Loucy (cell line): ENCODE data around the gene IGF2R.

Experiments
- H2AFZ ChIP-seq: fragments of 200-600 bp; sonication (generic); 2 replicates; pipeline ENCODE4 v1.6.0; 2016; ENCODE audit warnings: antibody characterized with exemption, mild to moderate bottlenecking, low read length, moderate library complexity
- H3F3A ChIP-seq: fragments of 200-600 bp; 2 replicates; pipeline ENCODE4 v1.6.0; 2016; ENCODE audit warnings: antibody characterized with exemption, low read depth, mild to moderate bottlenecking
- H3K27me3 ChIP-seq: fragments of 200-600 bp; sonication (generic); 2 replicates; pipeline ENCODE4 v1.6.1; 2014; ENCODE audit warnings: low read length, mild to moderate bottlenecking; ENCODE audit not compliant: insufficient read depth, poor library complexity, severe bottlenecking
- H3K36me3 ChIP-seq: fragments of 200-600 bp; sonication (generic); 2 replicates; pipeline ENCODE4 v1.6.1; 2016; ENCODE audit warnings: low read length; ENCODE audit not compliant: insufficient read depth
- H3K4me1 ChIP-seq: fragments of 200-600 bp; sonication (generic); 2 replicates; pipeline ENCODE4 v1.5.1; 2014; ENCODE audit warnings: low read length, mild to moderate bottlenecking; ENCODE audit not compliant: insufficient read depth, poor library complexity, severe bottlenecking
- H3K4me2 ChIP-seq: fragments of 200-600 bp; sonication (generic); 2 replicates; pipeline ENCODE4 v1.6.0; 2014; ENCODE audit warnings: antibody characterized with exemption, low read length, low read depth, mild to moderate bottlenecking; ENCODE audit not compliant: poor library complexity, severe bottlenecking
- H3K4me3 ChIP-seq: fragments of 200-600 bp; sonication (generic); 2 replicates; pipeline ENCODE4 v1.5.1; 2014; ENCODE audit warnings: low read length, mild to moderate bottlenecking, mixed read lengths; ENCODE audit not compliant: poor library complexity, severe bottlenecking
- H3K79me2 ChIP-seq: fragments of 200-600 bp; sonication (generic); 2 replicates; pipeline ENCODE4 v1.6.1; 2014; ENCODE audit warnings: low read length; ENCODE audit not compliant: insufficient read depth
- H3K9ac ChIP-seq: fragments of 200-600 bp; sonication (generic); 2 replicates; pipeline ENCODE4 v1.6.0; 2014; ENCODE audit warnings: mild to moderate bottlenecking, low read depth, low read length, moderate library complexity; ENCODE audit not compliant: poor library complexity, severe bottlenecking
- H3K9me2 ChIP-seq: fragments of 200-600 bp; sonication (generic); replicated peaks from 2 replicates; pipeline ENCODE4 v1.6.1; 2016; ENCODE audit warnings: low read depth, low read length, mixed read lengths
- H3K9me3 ChIP-seq: fragments of 200-600 bp; sonication (generic); 2 replicates; pipeline ENCODE4 v1.6.1; 2014; ENCODE audit warnings: mild to moderate bottlenecking, antibody characterized with exemption, low read length, low read depth; ENCODE audit not compliant: insufficient read depth
- H4K20me1 ChIP-seq: fragments of 200-600 bp; sonication (generic); 2 replicates; pipeline ENCODE4 v1.6.0; 2014; ENCODE audit warnings: antibody characterized with exemption, low read length, mild to moderate bottlenecking; ENCODE audit not compliant: insufficient read depth, poor library complexity, severe bottlenecking
- EZH2phosphoT487 ChIP-seq: fragments of 200-600 bp; IDR thresholded peaks from 2 replicates; pipeline ENCODE4 v1.6.1; 2018; ENCODE audit warnings: antibody characterized with exemption, mild to moderate bottlenecking, moderate library complexity, borderline replicate concordance
- TF ChIP-seq, protein P1 (sequence below): fragments of 200-600 bp; sonication (generic); conservative IDR thresholded peaks from 2 replicates; pipeline ENCODE4 v1.5.1; 2014; ENCODE audit warnings: mild to moderate bottlenecking, antibody characterized with exemption, low read length

The IGF2R gene

DNA sequence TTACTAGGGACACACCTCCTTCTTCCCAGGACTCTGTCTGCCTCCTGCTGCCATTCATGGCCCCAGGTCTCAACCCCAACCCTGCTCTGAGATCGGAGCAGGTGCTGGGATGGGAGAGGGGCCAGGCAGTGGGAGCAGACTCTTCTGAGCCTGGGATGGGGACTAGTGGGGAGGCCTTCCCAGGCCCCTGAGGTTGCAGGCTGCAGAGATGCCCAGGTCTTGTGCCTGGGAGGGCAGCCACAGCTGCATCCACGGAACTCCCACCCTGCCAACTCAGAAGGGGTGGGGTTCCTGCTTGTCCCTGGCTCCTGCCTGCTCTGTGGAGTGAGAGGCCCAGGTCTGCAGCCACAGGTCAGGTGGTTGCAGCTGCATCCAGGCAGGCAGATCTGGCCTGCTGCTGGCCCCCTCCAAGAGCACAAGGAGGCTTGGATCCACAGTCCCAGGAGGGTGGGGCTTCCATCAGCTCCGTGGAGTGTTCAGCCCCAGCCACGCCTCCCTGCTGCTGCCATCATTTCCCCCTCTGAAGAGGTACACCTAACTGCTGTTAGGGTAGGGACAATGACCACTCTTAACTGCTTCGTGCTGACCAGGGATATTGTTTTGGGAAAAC is 149.8 kb downstream of the IGF2R start:
- Histone ChIP-seq H3K79me2 (no peaks in the 10 kb centered on the region), H3F3A (no peaks in the 10 kb centered on the region)
- no peak for TF ChIP-seq EZH2phosphoT487
- TF ChIP-seq, protein P1, sequence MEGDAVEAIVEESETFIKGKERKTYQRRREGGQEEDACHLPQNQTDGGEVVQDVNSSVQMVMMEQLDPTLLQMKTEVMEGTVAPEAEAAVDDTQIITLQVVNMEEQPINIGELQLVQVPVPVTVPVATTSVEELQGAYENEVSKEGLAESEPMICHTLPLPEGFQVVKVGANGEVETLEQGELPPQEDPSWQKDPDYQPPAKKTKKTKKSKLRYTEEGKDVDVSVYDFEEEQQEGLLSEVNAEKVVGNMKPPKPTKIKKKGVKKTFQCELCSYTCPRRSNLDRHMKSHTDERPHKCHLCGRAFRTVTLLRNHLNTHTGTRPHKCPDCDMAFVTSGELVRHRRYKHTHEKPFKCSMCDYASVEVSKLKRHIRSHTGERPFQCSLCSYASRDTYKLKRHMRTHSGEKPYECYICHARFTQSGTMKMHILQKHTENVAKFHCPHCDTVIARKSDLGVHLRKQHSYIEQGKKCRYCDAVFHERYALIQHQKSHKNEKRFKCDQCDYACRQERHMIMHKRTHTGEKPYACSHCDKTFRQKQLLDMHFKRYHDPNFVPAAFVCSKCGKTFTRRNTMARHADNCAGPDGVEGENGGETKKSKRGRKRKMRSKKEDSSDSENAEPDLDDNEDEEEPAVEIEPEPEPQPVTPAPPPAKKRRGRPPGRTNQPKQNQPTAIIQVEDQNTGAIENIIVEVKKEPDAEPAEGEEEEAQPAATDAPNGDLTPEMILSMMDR, result no peak

DNA sequence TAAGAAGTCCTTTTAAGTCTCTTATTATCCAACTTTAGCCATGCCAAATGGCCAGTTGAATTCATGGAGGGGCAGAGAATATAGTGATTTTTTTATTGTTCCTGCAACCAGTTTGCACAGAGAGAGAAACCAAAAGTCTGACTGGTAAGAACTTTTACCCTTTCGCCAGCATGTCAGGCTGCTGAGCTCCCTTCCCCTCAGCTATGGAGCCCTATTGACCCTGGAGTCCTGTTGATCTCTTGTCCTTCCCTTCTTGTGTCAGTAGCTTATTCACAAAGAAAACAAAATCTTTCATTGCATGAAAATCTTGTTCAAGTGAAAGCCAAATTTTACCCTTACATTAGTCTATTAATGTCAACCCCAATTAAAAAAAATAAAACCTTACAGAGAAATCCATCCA is 151.2 kb downstream of the IGF2R start:
- Histone ChIP-seq H2AFZ (no peak overlapping the region), H3K27me3 (no peaks in the 10 kb centered on the region), H3K9me3 (peaks cover 9% of the 10 kb centered on the region; the same call in 1 of the 2 replicates), H3K4me2 (no peak overlapping the region), H3K36me3 (no peaks in the 10 kb centered on the region), H3K4me3 (no peak overlapping the region), H4K20me1 (no peaks in the 10 kb centered on the region), H3K79me2 (no peaks in the 10 kb centered on the region), H3K9me2 (no peaks in the 10 kb centered on the region), H3K4me1 (no peaks in the 10 kb centered on the region), H3F3A (no peaks in the 10 kb centered on the region), H3K9ac (no peak overlapping the region)
- TF ChIP-seq, protein P1, result no peak
- TF ChIP-seq EZH2phosphoT487, result no peak

More for the DNA sequence above, 149.8 kb downstream of the IGF2R start:
- Histone ChIP-seq H3K4me3 (no peak overlapping the region), H3K9ac (no peak overlapping the region), H2AFZ (no peak overlapping the region), H3K27me3 (no peaks in the 10 kb centered on the region), H3K4me1 (no peaks in the 10 kb centered on the region), H4K20me1 (no peaks in the 10 kb centered on the region), H3K9me2 (no peaks in the 10 kb centered on the region), H3K9me3 (peaks cover 9% of the 10 kb centered on the region; the same call in 1 of the 2 replicates), H3K4me2 (no peak overlapping the region), H3K36me3 (no peaks in the 10 kb centered on the region)

DNA sequence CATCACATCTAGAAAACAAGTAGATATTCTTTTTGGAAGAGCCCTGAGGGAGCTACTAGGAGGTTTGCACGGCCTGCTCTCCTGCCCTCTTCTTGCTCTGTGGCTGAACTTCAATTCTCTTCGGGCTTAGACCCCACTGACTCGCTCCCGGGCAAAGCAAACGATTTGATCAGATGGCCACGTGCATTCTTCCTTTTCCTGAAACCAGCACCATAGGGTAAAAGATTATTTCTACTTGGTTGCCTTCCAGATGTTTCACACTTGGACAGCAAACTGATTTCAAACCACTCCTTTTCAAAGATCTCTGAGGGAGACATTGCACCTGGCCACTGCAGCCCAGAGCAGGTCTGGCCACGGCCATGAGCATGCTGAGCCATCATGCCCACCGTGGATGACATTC is 152.7 kb downstream of the IGF2R start, which contains the start of gene SLC22A1:
Gene SLC22A1 (plus strand): TSS at position 258 of the 400 bp plus-strand sequence. CDS start 121 bp downstream, at position 379.
- no peak within 1 kb of the TSS for H2AFZ ChIP-seq
- peaks cover 9% of the 10 kb centered on the region; the same call in 1 of the 2 replicates for H3K9me3 ChIP-seq
- H3K36me3 ChIP-seq, result no peaks in the 10 kb centered on the region
- no peak within 1 kb of the TSS for H3K4me2 ChIP-seq
- no peak within 1 kb of the TSS for H3K4me3 ChIP-seq
- no peaks in the 10 kb centered on the region for H3K79me2 ChIP-seq
- no peaks in the 10 kb centered on the region for H3K4me1 ChIP-seq
- no peak for TF ChIP-seq EZH2phosphoT487
- TF ChIP-seq, protein P1, result no peak
- no peaks in the 10 kb centered on the region for H3K9me2 ChIP-seq
- H4K20me1 ChIP-seq, result no peaks in the 10 kb centered on the region
- H3K27me3 ChIP-seq, result no peaks in the 10 kb centered on the region
- H3F3A ChIP-seq, result no peaks in the 10 kb centered on the region
- H3K9ac ChIP-seq, result no peak within 1 kb of the TSS
